ENCODE measurements around the gene NOP14.
A peak's percentile ranks its signal among the peaks of the same experiment; 100 is the strongest.
"Not testable (repeated sequence)": the region's sequence is repeated elsewhere in the genome, so short reads cannot be mapped to it uniquely, and the experiment has no call there.

Gene NOP14

GRCh38 chr4:2961811-2962441 lies 1.3 kb downstream of the NOP14 start:
- DNase-seq, result no peak

GRCh38 chr4:2961421-2961810 lies 1.8 kb downstream of the NOP14 start:
- no peak for DNase-seq

- not testable (repeated sequence) for DNase-seq
Measured at GRCh38 chr4:2960450-2960849, 2.8 kb downstream of the NOP14 start.

- DNase-seq, result peak; percentile 77
Measured at GRCh38 chr4:2958446-2958845, 4.8 kb downstream of the NOP14 start.

GRCh38 chr4:2955186-2956044 lies 7.8 kb downstream of the NOP14 start:
- DNase-seq, result not testable (repeated sequence)

GRCh38 chr4:2954358-2955185 lies 8.6 kb downstream of the NOP14 start:
- DNase-seq, result no peak

- no peak for DNase-seq
Measured at GRCh38 chr4:2953496-2953895, 9.7 kb downstream of the NOP14 start.

GRCh38 chr4:2950221-2950989 lies 12.8 kb downstream of the NOP14 start:
- DNase-seq, result no peak

- DNase-seq, result no peak
Measured at GRCh38 chr4:2949782-2950125, 13.5 kb downstream of the NOP14 start.

GRCh38 chr4:2948895-2949781 lies 14.1 kb downstream of the NOP14 start:
- DNase-seq, result peak; percentile 35

- DNase-seq, result no peak
Measured at GRCh38 chr4:2947926-2948325, 15.3 kb downstream of the NOP14 start.

GRCh38 chr4:2946812-2947600 lies 16.2 kb downstream of the NOP14 start:
- no peak for DNase-seq

- not testable (repeated sequence) for DNase-seq
Measured at GRCh38 chr4:2945619-2946604, 17.3 kb downstream of the NOP14 start.

GRCh38 chr4:2944586-2945526 lies 18.4 kb downstream of the NOP14 start:
- no peak for DNase-seq

GRCh38 chr4:2944091-2944482 lies 19.1 kb downstream of the NOP14 start:
- DNase-seq, result no peak

- DNase-seq, result no peak
Measured at GRCh38 chr4:2943364-2944090, 19.7 kb downstream of the NOP14 start.

Measured in fibroblast of skin of scalp (primary cell).